ENCODE results near the gene NUMB. TPM values are rescaled to one million over a fixed set of nuclear protein-coding genes. Genes with fewer than 3 reads are reported as not detected.

NUMB gene
- total RNA-seq, 1 donor from 2014 or later = 60.7 TPM

- no peak for TF ChIP-seq CTCF (IDR thresholded peaks at IDR 0.05)
- DNase-seq (ENCODE audit: low spot score) = no peak
- H3K9me3 Mint-ChIP-seq (ENCODE audit: low read depth) = no peaks in the 10 kb centered on the region
- no peak overlapping the region for H3K4me3 Mint-ChIP-seq (ENCODE audit: unreplicated experiment)
- H3K27ac Mint-ChIP-seq (ENCODE audit: unreplicated experiment) = peak overlapping the region; percentile 62
- H3K27me3 Mint-ChIP-seq (ENCODE audit: low read depth) = no peaks in the 10 kb centered on the region
- peaks cover under 1% of the 10 kb centered on the region for H3K36me3 Mint-ChIP-seq (ENCODE audit: low read depth)
- H3K4me1 Mint-ChIP-seq (ENCODE audit: low read depth) = peaks cover 68% of the 10 kb centered on the region
Observed at GRCh38 chr14:73463411-73463810, 5.1 kb upstream of the NUMB start.

DNA sequence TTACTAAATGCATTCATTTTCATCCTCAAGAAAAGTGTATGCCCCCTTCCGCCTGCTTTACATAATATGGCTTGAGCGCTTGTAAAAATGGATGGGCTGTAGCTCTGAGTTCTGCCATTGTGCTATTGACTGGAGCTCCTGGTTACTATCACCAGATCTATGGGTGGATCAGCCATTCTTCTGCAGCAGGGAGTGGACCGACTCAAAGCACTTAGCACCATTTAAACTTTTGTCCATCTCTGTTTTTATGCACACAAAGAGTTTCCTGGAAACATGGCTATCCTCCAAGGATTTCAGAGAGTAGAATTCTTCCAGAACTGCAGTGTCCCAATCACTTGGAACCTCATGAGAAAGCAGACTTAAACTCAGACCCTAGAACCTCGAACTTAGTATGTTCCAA, 4.5 kb upstream of the NUMB start:
- no peak for DNase-seq (ENCODE audit: low spot score)
- Mint-ChIP-seq H3K27ac (ENCODE audit: unreplicated experiment) (no peak overlapping the region), H3K4me3 (ENCODE audit: unreplicated experiment) (no peak overlapping the region), H3K36me3 (ENCODE audit: low read depth) (peaks cover 1% of the 10 kb centered on the region), H3K4me1 (ENCODE audit: low read depth) (peaks cover 62% of the 10 kb centered on the region), H3K9me3 (ENCODE audit: low read depth) (no peaks in the 10 kb centered on the region), H3K27me3 (ENCODE audit: low read depth) (no peaks in the 10 kb centered on the region)
- TF ChIP-seq CTCF (IDR thresholded peaks at IDR 0.05) = no peak

GRCh38 chr14:73462048-73462715, 3.8 kb upstream of the NUMB start:
- TF ChIP-seq CTCF (IDR thresholded peaks at IDR 0.05) = no peak
- peaks cover 1% of the 10 kb centered on the region for H3K36me3 Mint-ChIP-seq (ENCODE audit: low read depth)
- no peaks in the 10 kb centered on the region for H3K9me3 Mint-ChIP-seq (ENCODE audit: low read depth)
- DNase-seq (ENCODE audit: low spot score) = no peak
- peak overlapping the region; percentile 45 for H3K27ac Mint-ChIP-seq (ENCODE audit: unreplicated experiment)
- H3K4me1 Mint-ChIP-seq (ENCODE audit: low read depth) = peaks cover 60% of the 10 kb centered on the region
- H3K27me3 Mint-ChIP-seq (ENCODE audit: low read depth) = no peaks in the 10 kb centered on the region
- H3K4me3 Mint-ChIP-seq (ENCODE audit: unreplicated experiment) = no peak overlapping the region

DNA sequence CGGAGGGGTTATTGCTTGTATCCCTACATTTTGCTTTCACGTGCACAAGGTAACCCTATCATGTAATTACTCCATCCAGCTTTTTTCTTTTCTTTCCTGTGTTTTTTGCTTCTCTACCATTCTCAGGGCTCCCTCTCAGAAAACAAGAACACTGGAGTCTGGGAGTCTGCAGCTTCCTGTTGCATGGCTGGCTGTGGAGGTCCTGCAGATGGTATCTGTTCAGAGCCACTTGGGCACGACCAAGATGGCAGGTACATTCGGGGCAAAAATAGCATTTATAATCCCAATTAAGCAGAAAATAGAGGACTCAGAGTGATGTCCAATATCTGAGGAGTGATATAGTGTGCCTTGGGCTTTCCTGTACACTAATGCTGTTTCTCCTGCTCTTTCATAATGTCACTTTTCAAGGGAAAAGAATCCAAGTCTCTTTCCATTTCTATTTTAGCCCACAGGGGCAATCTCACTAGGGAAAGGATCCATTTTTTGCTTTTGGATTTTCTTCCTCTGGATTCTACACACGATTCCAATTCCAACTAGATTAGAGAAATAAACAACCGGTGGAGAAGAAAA, 3.2 kb upstream of the NUMB start:
- peaks cover 1% of the 10 kb centered on the region for H3K36me3 Mint-ChIP-seq (ENCODE audit: low read depth)
- H3K27ac Mint-ChIP-seq (ENCODE audit: unreplicated experiment) = peak overlapping the region; percentile 45
- H3K9me3 Mint-ChIP-seq (ENCODE audit: low read depth) = no peaks in the 10 kb centered on the region
- H3K4me1 Mint-ChIP-seq (ENCODE audit: low read depth) = peaks cover 66% of the 10 kb centered on the region
- H3K4me3 Mint-ChIP-seq (ENCODE audit: unreplicated experiment) = no peak overlapping the region
- TF ChIP-seq CTCF (IDR thresholded peaks at IDR 0.05) = no peak
- no peaks in the 10 kb centered on the region for H3K27me3 Mint-ChIP-seq (ENCODE audit: low read depth)
- no peak for DNase-seq (ENCODE audit: low spot score)

DNA sequence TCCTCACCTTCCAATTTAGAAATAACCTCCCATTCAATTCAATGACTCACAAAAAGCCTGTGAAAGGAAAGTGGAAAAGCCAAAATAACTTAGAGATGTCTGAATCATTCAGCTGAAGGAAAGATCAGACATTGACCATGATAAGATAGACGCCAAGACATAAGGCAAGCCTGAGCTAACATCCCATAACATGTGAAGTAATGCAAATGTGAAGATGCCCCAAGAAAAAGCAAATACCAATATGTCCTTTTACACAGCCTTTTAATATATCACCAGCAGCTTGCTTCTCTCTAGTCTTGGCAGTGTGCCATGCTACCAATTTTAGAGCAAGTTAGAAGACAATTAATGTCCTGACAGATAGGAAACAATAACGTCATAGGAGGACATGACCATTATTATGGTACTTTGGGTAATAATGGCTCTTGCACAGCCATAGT, 2.4 kb upstream of the NUMB start:
- H3K27me3 Mint-ChIP-seq (ENCODE audit: low read depth) = no peaks in the 10 kb centered on the region
- H3K4me3 Mint-ChIP-seq (ENCODE audit: unreplicated experiment) = no peak overlapping the region
- peaks cover 68% of the 10 kb centered on the region for H3K4me1 Mint-ChIP-seq (ENCODE audit: low read depth)
- no peak for TF ChIP-seq CTCF (IDR thresholded peaks at IDR 0.05)
- peaks cover 1% of the 10 kb centered on the region for H3K36me3 Mint-ChIP-seq (ENCODE audit: low read depth)
- H3K9me3 Mint-ChIP-seq (ENCODE audit: low read depth) = no peaks in the 10 kb centered on the region
- peak overlapping the region; percentile 59 for H3K27ac Mint-ChIP-seq (ENCODE audit: unreplicated experiment)
- DNase-seq (ENCODE audit: low spot score) = no peak

Measured in chondrocyte (in vitro differentiated cells).